OCI-LY7 (cell line): ENCODE results near the gene TPSG1. TPM values are rescaled to one million over a fixed set of nuclear protein-coding genes. Genes with fewer than 3 reads are reported as not detected.

ENCODE experiments used
- total RNA-seq, 2 experiments: library from RNA; depleted of rRNA in 1 of 2; stranded (reverse); fragments of >200 nt in 1 of 2; shearing (Covaris generic) in 1 of 2; gene quantifications; 2 replicates each; pipeline ENCODE4 v1.2.3, GENCODE V29; 2014 to 2022

The TPSG1 gene
- total RNA-seq, 2 experiments from 2014 or later = not detected

Other genes starting within 250 kb of the TPSG1 start
- 0.82 and 0.85 TPM in 2 replicates for gene SOX8, start 243.5 kb downstream of the TPSG1 start, total RNA-seq (2014; rRNA removed; shearing (Covaris generic))
- gene SOX8, start 243.5 kb downstream of the TPSG1 start, total RNA-seq (2022) = 2.3 and 2.4 TPM in 2 replicates
- gene SSTR5, start 152.5 kb downstream of the TPSG1 start, total RNA-seq (2014; rRNA removed; shearing (Covaris generic)) = not detected in 2 replicates
- gene SSTR5, start 152.5 kb downstream of the TPSG1 start, total RNA-seq (2022) = not detected in 2 replicates
- not detected in 2 replicates for gene C1QTNF8, start 129.0 kb downstream of the TPSG1 start, total RNA-seq (2014; rRNA removed; shearing (Covaris generic))
- not detected in 2 replicates for gene C1QTNF8, start 129.0 kb downstream of the TPSG1 start, total RNA-seq (2022)
- gene CACNA1H, start 72.2 kb downstream of the TPSG1 start, total RNA-seq (2014; rRNA removed; shearing (Covaris generic)) = not detected in 2 replicates
- not detected in 2 replicates for gene CACNA1H, start 72.2 kb downstream of the TPSG1 start, total RNA-seq (2022)
- gene TPSB2, start 4.9 kb upstream of the TPSG1 start, total RNA-seq (2014; rRNA removed; shearing (Covaris generic)) = not detected in 2 replicates
- gene TPSB2, start 4.9 kb upstream of the TPSG1 start, total RNA-seq (2022) = not detected in 2 replicates
- gene TPSAB1, start 15.4 kb upstream of the TPSG1 start, total RNA-seq (2014; rRNA removed; shearing (Covaris generic)) = not detected in 2 replicates
- not detected in 2 replicates for gene TPSAB1, start 15.4 kb upstream of the TPSG1 start, total RNA-seq (2022)
- not detected in 2 replicates for gene TPSD1, start 30.8 kb upstream of the TPSG1 start, total RNA-seq (2014; rRNA removed; shearing (Covaris generic))
- not detected in 2 replicates for gene TPSD1, start 30.8 kb upstream of the TPSG1 start, total RNA-seq (2022)
- 122 and 126 TPM in 2 replicates for gene UBE2I, start 84.4 kb upstream of the TPSG1 start, total RNA-seq (2014; rRNA removed; shearing (Covaris generic))
- 323 and 349 TPM in 2 replicates for gene UBE2I, start 84.4 kb upstream of the TPSG1 start, total RNA-seq (2022)
- gene BAIAP3, start 108.4 kb upstream of the TPSG1 start, total RNA-seq (2014; rRNA removed; shearing (Covaris generic)) = 2.9 and 6.3 TPM in 2 replicates
- 2.4 and 3.2 TPM in 2 replicates for gene BAIAP3, start 108.4 kb upstream of the TPSG1 start, total RNA-seq (2022)
- 75.8 and 99.4 TPM in 2 replicates for gene TSR3, start 126.6 kb upstream of the TPSG1 start, total RNA-seq (2014; rRNA removed; shearing (Covaris generic))
- gene TSR3, start 126.6 kb upstream of the TPSG1 start, total RNA-seq (2022) = 43.5 and 47.2 TPM in 2 replicates
- gene GNPTG, start 126.7 kb upstream of the TPSG1 start, total RNA-seq (2014; rRNA removed; shearing (Covaris generic)) = 21.3 and 22.5 TPM in 2 replicates
- 24.1 and 26.6 TPM in 2 replicates for gene GNPTG, start 126.7 kb upstream of the TPSG1 start, total RNA-seq (2022)
- 22.3 and 31.0 TPM in 2 replicates for gene UNKL, start 189.4 kb upstream of the TPSG1 start, total RNA-seq (2014; rRNA removed; shearing (Covaris generic))
- 33.7 and 61.3 TPM in 2 replicates for gene UNKL, start 189.4 kb upstream of the TPSG1 start, total RNA-seq (2022)
- gene UQCC4, start 195.5 kb upstream of the TPSG1 start, total RNA-seq (2014; rRNA removed; shearing (Covaris generic)) = 23.2 and 36.4 TPM in 2 replicates
- 16.5 and 17.0 TPM in 2 replicates for gene UQCC4, start 195.5 kb upstream of the TPSG1 start, total RNA-seq (2022)
- not detected in 2 replicates for gene PERCC1, start 205.8 kb upstream of the TPSG1 start, total RNA-seq (2014; rRNA removed; shearing (Covaris generic))
- gene PERCC1, start 205.8 kb upstream of the TPSG1 start, total RNA-seq (2022) = not detected in 2 replicates
- gene CCDC154, start 219.3 kb upstream of the TPSG1 start, total RNA-seq (2014; rRNA removed; shearing (Covaris generic)) = 0.46 and 0.85 TPM in 2 replicates
- gene CCDC154, start 219.3 kb upstream of the TPSG1 start, total RNA-seq (2022) = 1.1 and 2.5 TPM in 2 replicates
- 29.6 and 31.1 TPM in 2 replicates for gene CLCN7, start 249.8 kb upstream of the TPSG1 start, total RNA-seq (2014; rRNA removed; shearing (Covaris generic))
- 60.3 and 62.4 TPM in 2 replicates for gene CLCN7, start 249.8 kb upstream of the TPSG1 start, total RNA-seq (2022)